ENCODE data around the gene RASGRF2. TPM values are rescaled to one million over a fixed set of nuclear protein-coding genes. Genes with fewer than 3 reads are reported as not detected.
"Not testable (repeated sequence)": the region's sequence is repeated elsewhere in the genome, so short reads cannot be mapped to it uniquely, and the experiment has no call there.

RASGRF2 gene
- total and polyA plus RNA-seq, 9 donors: 0.40 to 0.95 (median 0.61) TPM

- WGBS (ENCODE audit: insufficient coverage): no CpG with 5 or more reads among the region's 6 CpGs
- not testable (repeated sequence) for H3K36me3 ChIP-seq (ENCODE audit: control insufficient read depth, insufficient read depth, low read length); DNase-seq; H3K27ac ChIP-seq (ENCODE audit: low read length); H3K9me3 ChIP-seq (replicated peaks; ENCODE audit: control insufficient read depth, low read depth, low read length); H3K27me3 ChIP-seq (ENCODE audit: control insufficient read depth, insufficient read depth, low read length); H3K4me3 ChIP-seq (ENCODE audit: low read length); H3K4me1 ChIP-seq (ENCODE audit: control insufficient read depth, insufficient read depth, low read length)
Observed at GRCh38 chr5:81124689-81125088, 164.5 kb downstream of the RASGRF2 start.

DNA sequence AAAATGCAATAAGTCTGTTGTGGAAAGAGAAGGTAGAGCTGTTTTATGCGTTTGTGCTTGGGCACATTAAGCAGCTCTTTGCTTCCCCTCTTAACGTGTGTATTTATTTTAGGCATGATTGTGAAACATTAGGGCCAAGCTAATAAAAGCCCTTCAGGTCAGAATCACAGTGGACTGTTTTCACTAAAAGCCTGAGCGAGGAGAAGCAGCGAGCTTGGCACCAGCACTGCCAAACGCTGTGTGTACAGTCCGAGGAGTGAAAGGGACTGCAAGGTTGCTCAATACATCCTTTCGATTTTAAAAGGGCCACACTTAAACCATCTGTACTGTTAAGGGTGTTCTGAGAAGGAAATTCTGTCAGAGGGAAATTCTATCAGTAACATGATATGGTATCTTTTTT lies 165.8 kb downstream of the RASGRF2 start:
- Histone ChIP-seq H3K4me1 (ENCODE audit: control insufficient read depth, insufficient read depth, low read length) (no peaks in the 10 kb centered on the region), H3K9me3 (replicated peaks; ENCODE audit: control insufficient read depth, low read depth, low read length) (no peaks in the 10 kb centered on the region), H3K36me3 (ENCODE audit: control insufficient read depth, insufficient read depth, low read length) (no peaks in the 10 kb centered on the region), H3K4me3 (ENCODE audit: low read length) (no peak overlapping the region), H3K27me3 (ENCODE audit: control insufficient read depth, insufficient read depth, low read length) (no peaks in the 10 kb centered on the region), H3K27ac (ENCODE audit: low read length) (no peak overlapping the region)
- no peak for DNase-seq
- WGBS (ENCODE audit: insufficient coverage): 70% methylated on average over 2 of the region's 7 CpGs

- no peaks in the 10 kb centered on the region for H3K27me3 ChIP-seq (ENCODE audit: control insufficient read depth, insufficient read depth, low read length)
- no CpG with 5 or more reads among the region's 7 CpGs for WGBS (ENCODE audit: insufficient coverage)
- no peaks in the 10 kb centered on the region for H3K36me3 ChIP-seq (ENCODE audit: control insufficient read depth, insufficient read depth, low read length)
- H3K27ac ChIP-seq (ENCODE audit: low read length): no peak overlapping the region
- DNase-seq: no peak
- no peaks in the 10 kb centered on the region for H3K4me1 ChIP-seq (ENCODE audit: control insufficient read depth, insufficient read depth, low read length)
- H3K4me3 ChIP-seq (ENCODE audit: low read length): no peak overlapping the region
- no peaks in the 10 kb centered on the region for H3K9me3 ChIP-seq (replicated peaks; ENCODE audit: control insufficient read depth, low read depth, low read length)
Observed at GRCh38 chr5:81128416-81128815, 168.3 kb downstream of the RASGRF2 start.

GRCh38 chr5:81132381-81132780 lies 172.2 kb downstream of the RASGRF2 start:
- Histone ChIP-seq H3K4me3 (ENCODE audit: low read length) (no peak overlapping the region), H3K36me3 (ENCODE audit: control insufficient read depth, insufficient read depth, low read length) (no peaks in the 10 kb centered on the region), H3K4me1 (ENCODE audit: control insufficient read depth, insufficient read depth, low read length) (no peaks in the 10 kb centered on the region), H3K27me3 (ENCODE audit: control insufficient read depth, insufficient read depth, low read length) (no peaks in the 10 kb centered on the region), H3K9me3 (replicated peaks; ENCODE audit: control insufficient read depth, low read depth, low read length) (no peaks in the 10 kb centered on the region), H3K27ac (ENCODE audit: low read length) (no peak overlapping the region)
- DNase-seq: no peak
- WGBS (ENCODE audit: insufficient coverage): no CpG with 5 or more reads among the region's 1 CpG

- Histone ChIP-seq H3K4me1 (ENCODE audit: control insufficient read depth, insufficient read depth, low read length) (no peaks in the 10 kb centered on the region), H3K36me3 (ENCODE audit: control insufficient read depth, insufficient read depth, low read length) (no peaks in the 10 kb centered on the region), H3K27me3 (ENCODE audit: control insufficient read depth, insufficient read depth, low read length) (no peaks in the 10 kb centered on the region), H3K4me3 (ENCODE audit: low read length) (no peak overlapping the region), H3K27ac (ENCODE audit: low read length) (no peak overlapping the region), H3K9me3 (replicated peaks; ENCODE audit: control insufficient read depth, low read depth, low read length) (no peaks in the 10 kb centered on the region)
- WGBS (ENCODE audit: insufficient coverage): 80% methylated on average over 1 of the region's 2 CpGs
- no peak for DNase-seq
Observed at GRCh38 chr5:81134066-81134465, 173.9 kb downstream of the RASGRF2 start.

DNA sequence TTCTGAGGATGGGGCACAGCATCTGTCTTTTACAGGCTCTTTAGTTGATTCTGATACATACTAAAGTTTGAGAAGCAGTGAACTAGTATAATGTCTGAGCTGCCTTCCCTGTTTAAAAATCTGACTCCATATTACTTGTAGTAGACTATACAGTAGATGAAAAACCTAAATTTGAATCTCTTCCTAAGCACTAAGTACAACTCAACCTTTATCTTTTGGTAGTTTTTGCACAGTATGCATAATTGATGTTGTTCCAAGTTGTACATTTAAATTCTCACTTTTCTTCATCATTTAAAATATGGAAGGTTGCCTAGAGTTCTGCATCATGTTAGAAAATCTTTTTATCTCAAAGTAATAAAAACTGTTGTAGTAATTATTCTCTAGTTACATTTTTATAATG lies 174.4 kb downstream of the RASGRF2 start:
- no peaks in the 10 kb centered on the region for H3K4me1 ChIP-seq (ENCODE audit: control insufficient read depth, insufficient read depth, low read length)
- no peak overlapping the region for H3K27ac ChIP-seq (ENCODE audit: low read length)
- no peak for DNase-seq
- no peaks in the 10 kb centered on the region for H3K36me3 ChIP-seq (ENCODE audit: control insufficient read depth, insufficient read depth, low read length)
- no peaks in the 10 kb centered on the region for H3K27me3 ChIP-seq (ENCODE audit: control insufficient read depth, insufficient read depth, low read length)
- H3K4me3 ChIP-seq (ENCODE audit: low read length): no peak overlapping the region
- no peaks in the 10 kb centered on the region for H3K9me3 ChIP-seq (replicated peaks; ENCODE audit: control insufficient read depth, low read depth, low read length)

DNA sequence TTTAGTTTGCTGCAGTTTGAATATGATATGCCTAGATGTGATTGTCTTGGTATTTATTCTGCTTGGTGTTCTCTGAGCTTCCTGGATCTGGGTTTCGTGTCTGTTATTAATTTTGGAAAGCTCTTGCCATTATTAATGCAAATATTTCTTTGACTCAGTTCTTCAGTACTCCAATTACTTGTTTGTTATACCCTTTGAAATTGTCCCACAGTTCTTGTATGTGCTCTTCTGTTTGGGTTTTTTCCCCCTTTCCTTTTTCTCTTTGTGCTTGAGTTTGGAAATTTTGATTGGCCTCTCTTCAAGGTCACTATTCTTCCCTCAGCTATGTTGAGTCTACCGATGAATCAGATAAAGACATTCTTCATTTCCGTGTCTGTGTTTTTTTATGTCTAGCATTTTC lies 176.4 kb downstream of the RASGRF2 start:
- Histone ChIP-seq H3K4me1 (ENCODE audit: control insufficient read depth, insufficient read depth, low read length) (peaks cover 13% of the 10 kb centered on the region), H3K4me3 (ENCODE audit: low read length) (no peak overlapping the region), H3K27me3 (ENCODE audit: control insufficient read depth, insufficient read depth, low read length) (no peaks in the 10 kb centered on the region), H3K27ac (ENCODE audit: low read length) (no peak overlapping the region), H3K9me3 (replicated peaks; ENCODE audit: control insufficient read depth, low read depth, low read length) (no peaks in the 10 kb centered on the region), H3K36me3 (ENCODE audit: control insufficient read depth, insufficient read depth, low read length) (no peaks in the 10 kb centered on the region)
- DNase-seq: no peak
- WGBS (ENCODE audit: insufficient coverage): no CpG with 5 or more reads among the region's 3 CpGs

DNA sequence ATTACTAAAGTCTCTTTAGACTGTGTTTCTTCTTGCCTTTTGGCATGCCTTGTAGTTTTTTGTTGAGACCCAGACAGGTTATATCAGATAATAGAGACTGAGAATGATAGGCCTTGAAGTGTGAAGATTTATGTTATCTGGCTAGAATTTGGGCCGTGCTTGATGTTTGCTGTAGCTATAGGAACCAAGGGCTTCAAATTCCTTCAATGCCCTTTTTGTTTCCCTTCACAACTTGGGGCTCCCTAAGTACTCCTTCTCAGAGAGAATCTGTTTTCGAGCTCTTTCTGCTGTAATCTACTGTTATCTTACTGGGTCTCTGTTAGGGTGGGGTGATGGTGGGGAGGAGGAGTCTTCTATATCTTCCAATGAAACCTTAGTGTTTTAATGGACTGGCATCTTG lies 177.7 kb downstream of the RASGRF2 start:
- Histone ChIP-seq H3K27ac (ENCODE audit: low read length) (no peak overlapping the region), H3K27me3 (ENCODE audit: control insufficient read depth, insufficient read depth, low read length) (no peaks in the 10 kb centered on the region), H3K9me3 (replicated peaks; ENCODE audit: control insufficient read depth, low read depth, low read length) (no peaks in the 10 kb centered on the region), H3K36me3 (ENCODE audit: control insufficient read depth, insufficient read depth, low read length) (no peaks in the 10 kb centered on the region), H3K4me3 (ENCODE audit: low read length) (no peak overlapping the region), H3K4me1 (ENCODE audit: control insufficient read depth, insufficient read depth, low read length) (peaks cover 15% of the 10 kb centered on the region)
- DNase-seq: no peak
- no CpG with 5 or more reads among the region's 2 CpGs for WGBS (ENCODE audit: insufficient coverage)

- H3K27me3 ChIP-seq (ENCODE audit: control insufficient read depth, insufficient read depth, low read length): no peaks in the 10 kb centered on the region
- H3K4me1 ChIP-seq (ENCODE audit: control insufficient read depth, insufficient read depth, low read length): peaks cover 16% of the 10 kb centered on the region
- H3K27ac ChIP-seq (ENCODE audit: low read length): peak overlapping the region; percentile 33
- peak; percentile 97 for DNase-seq
- no peaks in the 10 kb centered on the region for H3K36me3 ChIP-seq (ENCODE audit: control insufficient read depth, insufficient read depth, low read length)
- no peaks in the 10 kb centered on the region for H3K9me3 ChIP-seq (replicated peaks; ENCODE audit: control insufficient read depth, low read depth, low read length)
- no peak overlapping the region for H3K4me3 ChIP-seq (ENCODE audit: low read length)
- 17% methylated on average over 3 of the region's 4 CpGs for WGBS (ENCODE audit: insufficient coverage)
Observed at GRCh38 chr5:81140441-81140840, 180.3 kb downstream of the RASGRF2 start.

DNA sequence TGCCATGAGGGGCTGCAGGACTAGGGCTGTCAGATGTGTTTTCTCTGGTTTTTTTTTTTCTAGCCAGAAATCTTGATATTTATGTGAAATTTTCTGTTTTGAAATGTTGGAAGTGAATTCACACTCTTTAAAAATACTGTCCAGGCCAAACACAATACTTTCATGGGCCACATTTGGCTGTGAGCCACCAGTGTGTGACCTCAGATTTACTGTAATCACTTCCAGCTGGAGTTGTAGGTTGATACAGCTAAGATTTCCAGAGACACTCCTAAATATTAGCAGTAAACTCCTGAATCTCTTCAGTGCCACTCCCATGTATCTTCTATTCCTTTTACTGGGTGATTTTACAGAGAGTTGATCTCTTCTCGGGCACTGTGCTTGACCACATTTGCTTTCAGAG lies 180.8 kb downstream of the RASGRF2 start:
- H3K4me3 ChIP-seq (ENCODE audit: low read length): no peak overlapping the region
- DNase-seq: peak; percentile 94
- WGBS (ENCODE audit: insufficient coverage): no CpG with 5 or more reads among the region's 1 CpG
- H3K36me3 ChIP-seq (ENCODE audit: control insufficient read depth, insufficient read depth, low read length): no peaks in the 10 kb centered on the region
- peaks cover 17% of the 10 kb centered on the region for H3K4me1 ChIP-seq (ENCODE audit: control insufficient read depth, insufficient read depth, low read length)
- peak overlapping the region; percentile 47 for H3K27ac ChIP-seq (ENCODE audit: low read length)
- H3K27me3 ChIP-seq (ENCODE audit: control insufficient read depth, insufficient read depth, low read length): no peaks in the 10 kb centered on the region
- H3K9me3 ChIP-seq (replicated peaks; ENCODE audit: control insufficient read depth, low read depth, low read length): no peaks in the 10 kb centered on the region

DNA sequence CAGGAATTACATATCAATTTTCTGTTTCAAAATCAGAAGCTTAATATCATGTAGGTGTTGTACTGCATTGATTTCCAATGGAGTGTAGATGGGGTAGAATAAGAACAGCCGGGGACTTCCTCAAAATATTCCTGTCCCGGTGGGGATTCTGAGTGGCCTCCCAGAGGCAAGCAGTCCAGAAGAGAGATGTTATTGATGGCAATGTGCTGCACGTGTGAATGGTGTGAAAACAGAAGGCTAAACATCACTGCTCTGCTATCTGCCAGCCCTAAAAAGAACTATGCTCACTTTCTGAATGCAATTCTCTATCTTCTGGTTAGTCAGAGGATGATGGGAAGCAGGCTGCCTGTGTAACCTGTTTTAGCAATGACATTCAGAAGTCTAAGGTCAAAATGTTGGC lies 181.9 kb downstream of the RASGRF2 start:
- 58% methylated on average over 2 of the region's 3 CpGs for WGBS (ENCODE audit: insufficient coverage)

More for the DNA sequence above, 181.9 kb downstream of the RASGRF2 start:
- Histone ChIP-seq H3K27ac (ENCODE audit: low read length) (no peak overlapping the region), H3K9me3 (replicated peaks; ENCODE audit: control insufficient read depth, low read depth, low read length) (no peaks in the 10 kb centered on the region), H3K27me3 (ENCODE audit: control insufficient read depth, insufficient read depth, low read length) (no peaks in the 10 kb centered on the region), H3K4me1 (ENCODE audit: control insufficient read depth, insufficient read depth, low read length) (peaks cover 17% of the 10 kb centered on the region), H3K4me3 (ENCODE audit: low read length) (no peak overlapping the region), H3K36me3 (ENCODE audit: control insufficient read depth, insufficient read depth, low read length) (no peaks in the 10 kb centered on the region)
- no peak for DNase-seq

Data from muscle of leg (tissue), 11 donors.